Heart right ventricle (tissue), 16 donors: Measurements from ENCODE around the gene DGCR2. TPM values are rescaled to one million over a fixed set of nuclear protein-coding genes. Genes with fewer than 3 reads are reported as not detected.

Experiments
- ATAC-seq, 8 donors: fragments of 200-7000 bp; cut with Tn5 transposase; one replicate each; pipeline ENCODE4 v1.9.1; 2020; ENCODE audit warnings: mild to moderate bottlenecking in 8 of 8, moderate library complexity in 8 of 8, moderate number of reproducible peaks in 1 of 8
- DNase-seq, 2 donors: peaks; one replicate each; pipeline ENCODE4 v3.0.0-alpha.2; 2020
- H3K27ac ChIP-seq, 10 donors: fragments of 200-600 bp; sonication (generic) in 2 of 10; one replicate each; pipeline versions ENCODE4 v1.5.0 to v1.8.0; 2020 to 2022; ENCODE audit warnings: mild to moderate bottlenecking in 3 of 10
- H3K27me3 ChIP-seq, 7 donors: fragments of 200-600 bp; one replicate each; pipeline ENCODE4 v1.8.0; 2021 to 2022; ENCODE audit warnings: mild to moderate bottlenecking in 2 of 7
- H3K36me3 ChIP-seq, 9 donors: fragments of 200-600 bp; sonication (generic) in 1 of 9; one replicate each; pipeline versions ENCODE4 v1.5.0 to v1.8.0; 2020 to 2022; ENCODE audit warnings: mild to moderate bottlenecking in 2 of 9
- H3K4me1 ChIP-seq, 9 donors: fragments of 200-600 bp; sonication (generic) in 1 of 9; one replicate each; pipeline versions ENCODE4 v1.5.0 to v1.8.0; 2020 to 2022; ENCODE audit warnings: mild to moderate bottlenecking in 4 of 9
- H3K4me3 ChIP-seq, 10 donors: fragments of 200-600 bp; sonication (generic) in 2 of 10; one replicate each; pipeline versions ENCODE4 v1.5.0 to v1.8.0; 2020 to 2022; ENCODE audit warnings: mild to moderate bottlenecking in 7 of 10, moderate library complexity in 2 of 10
- H3K9me3 ChIP-seq, 11 donors: fragments of 200-600 bp in 10 of 11; sonication (generic) in 2 of 11; one replicate each; pipeline versions ENCODE4 v1.5.0 to v1.8.0; 2013 to 2022; ENCODE audit warnings: mild to moderate bottlenecking in 2 of 11, control low read depth in 1 of 11, moderate library complexity in 1 of 11
- CTCF ChIP-seq, 9 donors: fragments of 200-600 bp; sonication (generic) in 2 of 9; IDR thresholded peaks; one replicate each; pipeline versions ENCODE4 v1.5.0 to v1.8.0; 2021 to 2022; ENCODE audit warnings: antibody characterized with exemption in 9 of 9, mild to moderate bottlenecking in 5 of 9, moderate library complexity in 1 of 9
- WGBS, 2 donors: extraction: QIAGEN DNeasy Blood & Tissue Kit; methylation state at CpG; one replicate each; pipeline ENCODE4 v1.1.7; 2013; ENCODE audit warnings: inconsistent platforms in 1 of 2; 5-methylcytosine and 5-hydroxymethylcytosine counted together
- intact Hi-C, 10 donors: fragments of 100-400 bp; cut with DNase I; formaldehyde crosslinking; loops; one replicate each; pipeline versions ENCODE4 v1.11.1 to v1.14.2; 2022
- polyA plus RNA-seq, 2 donors: library from polyadenylated mRNA; stranded (reverse); fragments of 200-250 nt; gene quantifications; one replicate each; pipeline ENCODE4 v1.2.3, GENCODE V29; 2013
- total RNA-seq, 10 donors: library from RNA; stranded (reverse); fragmentation: NEBNext Ultra II Directional in 3 of 10; extraction: Animal tissue kit (Norgen Biotek cat#: 25700) in 3 of 10; gene quantifications; one replicate each; pipeline versions ENCODE4 v1.2.1 to v1.2.4, GENCODE V29; 2021 to 2023
- donor health status: Arrhythmogenic right ventricular cardiomyopathy.
- donor health status: ischemic (EF 13 %, LVEDD 7.1; RV severe dilation, severe dysfunction).
- donor health status: healthy with polysubstance abuse.
- donor health status: DM: no; HTN: yes; CAD: no.
- donor health status: DM: no; HTN: no; CAD: no.
- donor health status: ischemic (EF 25% LVEDD 6.9; RV normal size, moderate dysfunction).
- donor health status: ischemic (EF 25% LVEDD 5.7; RV mildly dilated, moderate dysfunction).
- donor health status: healthy.
- donor health status: DM: yes; HTN: yes; CAD: no.
- donor health status: Ischemic cardiomyopathy.
- donor health status: ischemic (EF 35%, LVEDD 5.7; RV mildly dilated, moderate dysfunction).
- donor health status: nonischemic (EF 11% LVEDD 7.7; RV severe dilation, severe dysfunction).
- donor health status: DM: yes; HTN: yes; CAD: no.
- donor health status: PGD.
- donor health status: ischemic (EF 29% LVEDD 5.4; RV normal size, mild dysfunction).
- donor health status: nonischemic (EF 23%, LVEDD 6.1; RV moderate dilation, normal function).

DGCR2 gene
- total and polyA plus RNA-seq, 12 donors: 17.0 to 58.0 (median 39.1) TPM

GRCh38 chr22:19115628-19116027 is 6.6 kb downstream of the DGCR2 start:
- ATAC-seq: no peak
- Histone ChIP-seq H3K9me3 (no peaks in the 10 kb centered on the region), H3K4me1 (peaks cover 39 to 78% (median 70%) of the 10 kb centered on the region in 9 donors), H3K36me3 (peaks cover 0 to 16% (median 0%) of the 10 kb centered on the region in 9 donors), H3K27ac (no peak overlapping the region), H3K27me3 (no peaks in the 10 kb centered on the region), H3K4me3 (no peak overlapping the region)
- WGBS, 2 donors: 62 to 74% methylated on average over 4 of the region's 4 CpGs
- intact Hi-C loops: no loop called here
- TF ChIP-seq CTCF (IDR thresholded peaks at IDR 0.05): peak in 1 of 9 donors; percentile 24
- no peak for DNase-seq

DNA sequence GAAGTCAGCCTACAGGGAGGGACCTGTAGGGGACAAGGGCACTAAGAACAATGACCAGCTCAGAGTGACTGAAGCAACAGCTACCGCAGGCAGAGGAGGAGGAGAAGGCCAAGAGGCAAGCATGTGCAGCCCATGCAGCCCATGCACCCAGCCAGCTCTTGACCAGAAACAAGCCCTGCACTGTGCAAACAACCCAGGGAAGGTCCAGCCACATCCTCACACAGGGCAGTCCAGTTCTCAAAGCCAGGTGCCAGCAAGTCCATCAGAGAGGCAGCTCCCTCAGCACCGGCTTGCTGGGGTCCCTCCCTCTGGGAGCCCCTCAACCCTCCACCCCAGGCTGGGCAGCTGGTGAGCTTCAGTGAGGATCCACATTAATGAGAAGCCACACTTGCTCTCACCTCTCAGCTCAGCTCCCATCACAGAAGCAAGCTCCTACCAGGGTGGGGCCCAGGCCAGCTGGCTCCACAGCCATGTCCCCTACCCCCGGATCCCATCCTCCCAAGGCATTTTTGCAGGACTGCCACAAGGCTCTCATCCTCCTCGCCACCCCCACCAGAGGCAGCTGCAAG is 7.1 kb downstream of the DGCR2 start:
- intact Hi-C loops: loop anchor here in 1 of 10 donors (5.0 kb wide), 1 partner anchor 47 kb away; no protein-coding TSS in a partner anchor
- no peak for TF ChIP-seq CTCF (IDR thresholded peaks at IDR 0.05)
- Histone ChIP-seq H3K27ac (peak overlapping the region in 1 of 10 donors; percentile 9), H3K4me1 (peaks cover 34 to 78% (median 69%) of the 10 kb centered on the region in 9 donors), H3K27me3 (no peaks in the 10 kb centered on the region), H3K9me3 (no peaks in the 10 kb centered on the region), H3K36me3 (peaks cover 0 to 16% (median 0%) of the 10 kb centered on the region in 9 donors), H3K4me3 (no peak overlapping the region)
- DNase-seq (no peak), ATAC-seq (peak in 7 of 8 donors; percentile 6 to 60 (median 30))
- 67 to 83% methylated on average over 4 of the region's 4 CpGs for WGBS, 2 donors

DNA sequence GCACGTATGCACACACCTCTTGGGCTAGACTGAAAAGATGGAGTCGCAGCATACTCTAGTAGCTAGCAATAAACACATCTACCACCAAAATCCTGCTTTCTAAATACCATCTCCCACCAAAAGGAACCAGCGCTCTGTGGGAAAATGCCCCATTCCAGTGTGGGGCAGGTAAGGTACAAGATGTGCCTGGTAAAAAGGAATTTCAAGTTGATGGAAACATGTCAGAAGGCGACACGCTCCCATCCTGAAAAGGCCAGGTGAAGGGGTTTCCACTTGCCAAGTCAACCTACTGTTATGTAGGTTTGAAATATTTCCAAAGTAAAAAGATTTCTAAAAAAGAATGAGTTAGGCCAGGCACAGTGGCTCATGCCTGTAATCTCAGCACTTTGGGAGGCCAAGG is 8.8 kb downstream of the DGCR2 start:
- Histone ChIP-seq H3K4me3 (no peak overlapping the region), H3K36me3 (peaks cover 0 to 8% (median 0%) of the 10 kb centered on the region in 9 donors), H3K4me1 (peaks cover 32 to 78% (median 67%) of the 10 kb centered on the region in 9 donors), H3K27ac (no peak overlapping the region), H3K27me3 (no peaks in the 10 kb centered on the region), H3K9me3 (no peaks in the 10 kb centered on the region)
- TF ChIP-seq CTCF (IDR thresholded peaks at IDR 0.05): no peak
- 98% methylated on average over 5 of the region's 5 CpGs for WGBS, 2 donors
- no peak for ATAC-seq
- no peak for DNase-seq
- intact Hi-C loops: loop anchor here in 1 of 10 donors (5.0 kb wide), 1 partner anchor 49 kb away; no protein-coding TSS in a partner anchor

DNA sequence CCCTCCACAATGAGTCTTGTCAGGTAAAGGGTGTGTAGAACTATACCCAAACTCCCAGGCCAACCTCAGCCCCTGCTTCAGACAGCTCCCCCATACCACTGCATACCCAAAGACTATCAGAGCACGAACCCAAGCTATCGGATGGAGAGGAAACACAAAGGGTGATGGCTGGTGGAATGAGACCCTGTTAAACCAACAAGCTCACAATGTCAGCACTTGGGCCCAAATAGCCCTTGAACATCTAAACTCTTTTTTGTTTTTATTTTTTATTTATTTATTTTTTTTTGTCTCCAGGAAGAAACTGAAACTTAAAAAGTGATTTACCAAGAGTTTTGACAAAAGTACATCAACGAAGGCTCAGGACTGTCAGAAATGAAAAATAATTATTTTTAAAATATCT is 10.6 kb downstream of the DGCR2 start:
- Histone ChIP-seq H3K36me3 (peaks cover 0 to 6% (median 0%) of the 10 kb centered on the region in 9 donors), H3K27ac (peak overlapping the region in 1 of 10 donors; percentile 78), H3K27me3 (no peaks in the 10 kb centered on the region), H3K9me3 (no peaks in the 10 kb centered on the region), H3K4me3 (no peak overlapping the region), H3K4me1 (peaks cover 24 to 79% (median 59%) of the 10 kb centered on the region in 9 donors)
- no peak for ATAC-seq
- 87 to 97% methylated on average over 3 of the region's 3 CpGs for whole genome bisulfite sequencing, 2 donors
- no peak for DNase-seq
- intact Hi-C loops: loop anchor here in 1 of 10 donors (5.0 kb wide), 1 partner anchor 51 kb away; no protein-coding TSS in a partner anchor
- TF ChIP-seq CTCF (IDR thresholded peaks at IDR 0.05): no peak
